ENCODE measurements around the gene TIMP1. TPM values are rescaled to one million over a fixed set of nuclear protein-coding genes. Genes with fewer than 3 reads are reported as not detected.

TIMP1 gene
- total RNA-seq, 1 experiment from 2014 or later = 48.6 TPM

DNA sequence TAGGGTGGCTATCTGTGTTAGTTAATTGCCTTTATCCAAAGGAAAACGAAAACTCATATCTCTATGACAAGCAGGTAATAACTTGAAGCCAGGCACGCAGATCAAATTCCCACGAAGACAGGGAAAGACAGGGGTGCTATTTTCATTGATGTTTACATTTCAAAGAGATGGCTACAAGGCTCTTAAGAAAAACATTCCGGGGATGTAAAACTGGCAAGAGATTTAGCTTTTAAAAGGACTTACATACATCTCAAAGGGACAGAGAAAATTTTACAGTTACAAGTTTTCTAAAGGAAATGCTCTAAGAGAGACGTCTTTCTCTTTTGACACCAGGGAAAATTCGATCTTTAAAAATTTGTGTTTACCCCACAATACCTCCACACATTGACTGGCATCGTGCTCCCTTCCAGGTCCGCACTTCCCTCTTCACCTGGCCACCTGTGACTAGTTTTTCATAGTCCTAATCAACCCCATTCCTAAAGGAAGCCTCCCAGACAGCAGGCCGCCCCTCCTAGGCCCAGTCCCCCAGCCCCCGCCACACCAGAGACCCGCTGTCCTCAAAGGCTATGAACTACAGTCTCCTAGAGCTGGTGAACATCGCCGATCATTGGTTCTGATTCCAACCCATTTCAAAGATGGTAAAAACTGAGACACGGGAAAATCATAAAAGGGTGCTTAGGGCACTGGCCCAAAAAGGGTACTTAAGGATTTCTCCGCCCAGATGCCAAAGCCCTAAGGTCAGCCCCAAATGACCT is 21.9 kb upstream of the TIMP1 start:
- H3K9me2 ChIP-seq (ENCODE audit: insufficient read depth) = no peaks in the 10 kb centered on the region
- H2AFZ ChIP-seq = peak overlapping the region; percentile 66; the same call in 1 of the 2 replicates
- peak overlapping the region; percentile 66; the same call in 1 of the 2 replicates for H3K4me3 ChIP-seq
- no TSS peak for BruUV-seq (replicated peaks)
- 0 out of 2 replicates have a peak, but pooled peaks cover 5% of the 10 kb centered on the region for H3K79me2 ChIP-seq (ENCODE audit: low read depth)
- peak overlapping the region; percentile 60 for H3K4me2 ChIP-seq
- no peaks in the 10 kb centered on the region for H4K20me1 ChIP-seq (ENCODE audit: insufficient read depth)
- no peak for TF ChIP-seq EZH2 (IDR thresholded peaks at IDR 0.05; ENCODE audit: low read depth)
- TF ChIP-seq, protein P1, sequence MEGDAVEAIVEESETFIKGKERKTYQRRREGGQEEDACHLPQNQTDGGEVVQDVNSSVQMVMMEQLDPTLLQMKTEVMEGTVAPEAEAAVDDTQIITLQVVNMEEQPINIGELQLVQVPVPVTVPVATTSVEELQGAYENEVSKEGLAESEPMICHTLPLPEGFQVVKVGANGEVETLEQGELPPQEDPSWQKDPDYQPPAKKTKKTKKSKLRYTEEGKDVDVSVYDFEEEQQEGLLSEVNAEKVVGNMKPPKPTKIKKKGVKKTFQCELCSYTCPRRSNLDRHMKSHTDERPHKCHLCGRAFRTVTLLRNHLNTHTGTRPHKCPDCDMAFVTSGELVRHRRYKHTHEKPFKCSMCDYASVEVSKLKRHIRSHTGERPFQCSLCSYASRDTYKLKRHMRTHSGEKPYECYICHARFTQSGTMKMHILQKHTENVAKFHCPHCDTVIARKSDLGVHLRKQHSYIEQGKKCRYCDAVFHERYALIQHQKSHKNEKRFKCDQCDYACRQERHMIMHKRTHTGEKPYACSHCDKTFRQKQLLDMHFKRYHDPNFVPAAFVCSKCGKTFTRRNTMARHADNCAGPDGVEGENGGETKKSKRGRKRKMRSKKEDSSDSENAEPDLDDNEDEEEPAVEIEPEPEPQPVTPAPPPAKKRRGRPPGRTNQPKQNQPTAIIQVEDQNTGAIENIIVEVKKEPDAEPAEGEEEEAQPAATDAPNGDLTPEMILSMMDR (conservative IDR thresholded peaks at IDR 0.05) = no peak
- POLR2A ChIA-PET (ENCODE audit: unreplicated experiment) = no interaction called here
- H3K9me3 ChIP-seq (ENCODE audit: insufficient read depth, low read depth) = no peaks in the 10 kb centered on the region
- 0 out of 2 replicates have a peak overlapping the region, but pooled peaks have one; percentile 11 for H3K27ac ChIP-seq
- H3K36me3 ChIP-seq (ENCODE audit: low read depth) = no peaks in the 10 kb centered on the region
- CTCF ChIA-PET = no interaction called here
- no peaks in the 10 kb centered on the region for H3F3A ChIP-seq (ENCODE audit: insufficient read depth, low read depth)
- intact Hi-C loops (cut with micrococcal nuclease; ENCODE audit: unreplicated experiment) = loop anchor here (2.0 kb wide), 2 partner anchors 90 to 98 kb away; partner anchors contain the start of genes ELK1 and UXT
- no peaks in the 10 kb centered on the region for H3K27me3 ChIP-seq (ENCODE audit: insufficient read depth, low read depth)
- no peak for DNase-seq
- no peaks in the 10 kb centered on the region; the same call in 1 of the 2 replicates for H3K4me1 ChIP-seq (replicated peaks; ENCODE audit: insufficient read depth)

DNA sequence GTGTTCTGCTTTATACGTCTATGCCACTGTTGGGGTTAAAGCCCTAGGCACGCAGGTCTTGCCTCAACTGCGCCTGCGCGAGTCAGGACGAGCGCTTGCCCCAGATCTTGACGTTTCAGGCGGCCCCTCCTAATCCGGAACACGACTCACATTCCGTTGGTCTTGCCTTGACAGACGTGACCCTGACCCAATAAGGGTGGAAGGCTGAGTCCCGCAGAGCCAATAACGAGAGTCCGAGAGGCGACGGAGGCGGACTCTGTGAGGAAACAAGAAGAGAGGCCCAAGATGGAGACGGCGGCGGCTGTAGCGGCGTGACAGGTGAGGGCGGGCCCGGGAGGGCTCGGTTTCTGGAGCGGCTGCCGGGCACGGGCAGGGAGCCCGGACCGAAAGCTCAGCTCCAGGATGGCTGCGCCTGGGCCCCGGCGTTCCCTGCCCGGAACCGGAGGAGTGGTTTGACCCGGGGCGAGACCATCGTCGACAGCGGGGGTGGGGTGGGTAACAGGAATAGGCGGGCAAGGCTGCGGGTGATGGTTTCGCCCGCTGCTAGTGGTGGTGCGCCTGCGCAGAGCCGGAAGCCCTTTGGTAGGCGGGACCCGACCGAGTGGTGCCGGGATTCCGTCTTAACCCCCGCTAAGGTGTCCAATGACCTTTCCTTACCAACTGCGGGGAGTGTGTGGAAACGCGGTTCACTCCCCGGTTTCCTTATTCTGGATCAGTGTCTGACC is 21.1 kb upstream of the TIMP1 start, which contains the start of gene ARAF:
ARAF (plus strand) TSS at position 272 of the 725 bp plus-strand sequence. CDS start 1,763 bp downstream, outside the sequence.
- H3K4me1 ChIP-seq (replicated peaks; ENCODE audit: insufficient read depth) = no peaks in the 10 kb centered on the region; the same call in 1 of the 2 replicates
- no peaks in the 10 kb centered on the region for H3F3A ChIP-seq (ENCODE audit: insufficient read depth, low read depth)
- no peaks in the 10 kb centered on the region for H3K9me3 ChIP-seq (ENCODE audit: insufficient read depth, low read depth)
- ChIA-PET CTCF (no interaction called here), POLR2A (ENCODE audit: unreplicated experiment) (no interaction called here)
- BruUV-seq (replicated peaks) = no TSS peak
- H3K27me3 ChIP-seq (ENCODE audit: insufficient read depth, low read depth) = no peaks in the 10 kb centered on the region
- peak; percentile 89 to 92 for DNase-seq
- peak within 1 kb of the TSS; percentile 64 for H3K4me2 ChIP-seq
- intact Hi-C loops (cut with micrococcal nuclease; ENCODE audit: unreplicated experiment) = loop anchor here (2.0 kb wide), 2 partner anchors 90 to 98 kb away; partner anchors contain the start of genes ELK1 and UXT
- peak within 1 kb of the TSS; percentile 66 for H3K4me3 ChIP-seq
- peak within 1 kb of the TSS; percentile 66; the same call in 1 of the 2 replicates for H2AFZ ChIP-seq
- 0 out of 2 replicates have a peak, but pooled peaks cover 5% of the 10 kb centered on the region for H3K79me2 ChIP-seq (ENCODE audit: low read depth)
- no peaks in the 10 kb centered on the region for H3K36me3 ChIP-seq (ENCODE audit: low read depth)
- no peaks in the 10 kb centered on the region for H3K9me2 ChIP-seq (ENCODE audit: insufficient read depth)
- peak within 1 kb of the TSS; percentile 57; the same call in 1 of the 2 replicates for H3K27ac ChIP-seq
- no peak for TF ChIP-seq EZH2 (IDR thresholded peaks at IDR 0.05; ENCODE audit: low read depth)
- TF ChIP-seq, protein P1 (conservative IDR thresholded peaks at IDR 0.05) = no peak
- no peaks in the 10 kb centered on the region for H4K20me1 ChIP-seq (ENCODE audit: insufficient read depth)

DNA sequence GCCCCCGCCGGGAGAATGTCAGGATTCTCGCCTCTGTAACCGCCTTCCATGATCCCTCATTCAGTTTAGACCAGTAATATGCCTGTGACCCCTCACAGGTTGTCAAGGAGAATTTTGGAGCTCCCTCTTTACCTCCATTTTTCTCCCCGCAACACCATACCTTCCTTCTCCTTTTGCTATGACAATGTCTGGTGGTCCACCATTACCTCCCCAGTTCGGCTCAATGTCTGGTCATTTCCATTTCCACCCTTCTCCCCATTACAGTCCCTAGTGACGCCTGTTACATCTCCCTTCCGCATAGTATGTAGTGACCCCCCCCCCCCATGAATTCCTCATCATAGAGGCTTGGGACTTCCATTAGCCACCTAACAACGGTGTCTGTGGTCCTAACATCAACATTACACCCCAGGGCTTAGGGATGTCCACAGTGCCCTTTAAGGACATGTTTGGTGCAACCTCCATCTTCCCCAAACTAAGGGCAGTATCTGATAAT is 20.5 kb upstream of the TIMP1 start:
- Histone ChIP-seq H3K4me1 (replicated peaks; ENCODE audit: insufficient read depth) (no peaks in the 10 kb centered on the region; the same call in 1 of the 2 replicates), H2AFZ (no peak overlapping the region), H3K9me2 (ENCODE audit: insufficient read depth) (no peaks in the 10 kb centered on the region), H4K20me1 (ENCODE audit: insufficient read depth) (no peaks in the 10 kb centered on the region), H3K4me2 (peak overlapping the region; percentile 64), H3K79me2 (ENCODE audit: low read depth) (0 out of 2 replicates have a peak, but pooled peaks cover 5% of the 10 kb centered on the region), H3K4me3 (peak overlapping the region; percentile 66), H3K27ac (no peak overlapping the region), H3K9me3 (ENCODE audit: insufficient read depth, low read depth) (no peaks in the 10 kb centered on the region), H3K27me3 (ENCODE audit: insufficient read depth, low read depth) (no peaks in the 10 kb centered on the region), H3K36me3 (ENCODE audit: low read depth) (no peaks in the 10 kb centered on the region), H3F3A (ENCODE audit: insufficient read depth, low read depth) (no peaks in the 10 kb centered on the region)
- DNase-seq = no peak
- TSS peak; percentile 61 for BruUV-seq (replicated peaks)
- intact Hi-C loops (cut with micrococcal nuclease; ENCODE audit: unreplicated experiment) = loop anchor here (2.0 kb wide), 2 partner anchors 89 to 97 kb away; partner anchors contain the start of genes ELK1 and UXT
- ChIA-PET POLR2A (ENCODE audit: unreplicated experiment) (no interaction called here), CTCF (no interaction called here)
- TF ChIP-seq, protein P1 (conservative IDR thresholded peaks at IDR 0.05) = no peak
- no peak for TF ChIP-seq EZH2 (IDR thresholded peaks at IDR 0.05; ENCODE audit: low read depth)

Data from PC-9 (cell line).